DMS 273 (cell line): ENCODE data around the gene AGBL1.

Source experiments
- DNase-seq: peaks from one replicate; lab custom pipeline; 2025; ENCODE audit not compliant: unreplicated experiment; lab: John Stamatoyannopoulos, UW

AGBL1 gene

DNA sequence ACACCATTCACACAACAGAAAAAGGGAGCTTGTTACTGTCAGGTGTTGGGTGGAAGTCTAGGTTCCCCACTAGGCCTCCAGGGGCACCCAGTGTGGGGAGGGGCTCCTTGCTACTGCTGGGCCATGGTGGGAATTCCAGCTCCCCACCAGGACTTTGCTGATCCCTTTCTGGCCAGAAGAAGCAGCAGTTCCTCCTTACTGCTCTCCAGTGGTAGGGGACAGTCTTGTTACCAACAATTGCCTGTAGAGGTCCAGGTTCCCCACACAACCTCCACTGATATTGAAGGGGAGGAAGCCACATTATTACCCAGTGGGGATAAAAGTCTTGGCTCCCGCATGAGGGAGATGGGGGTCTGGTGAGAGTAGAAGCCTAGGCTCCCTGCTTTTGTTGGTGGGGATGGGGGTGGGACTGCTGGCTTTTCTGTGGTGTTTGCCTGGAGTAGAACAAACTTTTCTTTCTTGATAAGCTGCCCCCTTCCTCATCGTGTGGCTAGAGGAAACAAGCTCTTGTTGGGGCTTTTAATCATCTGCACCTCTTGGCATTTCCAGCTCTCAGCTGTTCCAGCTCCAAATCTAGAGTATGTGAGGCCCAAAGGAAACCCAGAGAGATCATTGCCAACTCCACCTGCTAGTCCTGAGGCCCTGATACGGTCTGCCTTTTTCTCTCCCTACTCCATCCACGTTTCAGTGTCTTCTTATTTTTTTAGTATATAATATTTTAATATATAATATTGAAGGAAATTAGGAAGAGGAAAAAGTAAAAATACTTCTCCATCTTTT lies 824.2 kb downstream of the AGBL1 start:
- no peak for DNase-seq

DNA sequence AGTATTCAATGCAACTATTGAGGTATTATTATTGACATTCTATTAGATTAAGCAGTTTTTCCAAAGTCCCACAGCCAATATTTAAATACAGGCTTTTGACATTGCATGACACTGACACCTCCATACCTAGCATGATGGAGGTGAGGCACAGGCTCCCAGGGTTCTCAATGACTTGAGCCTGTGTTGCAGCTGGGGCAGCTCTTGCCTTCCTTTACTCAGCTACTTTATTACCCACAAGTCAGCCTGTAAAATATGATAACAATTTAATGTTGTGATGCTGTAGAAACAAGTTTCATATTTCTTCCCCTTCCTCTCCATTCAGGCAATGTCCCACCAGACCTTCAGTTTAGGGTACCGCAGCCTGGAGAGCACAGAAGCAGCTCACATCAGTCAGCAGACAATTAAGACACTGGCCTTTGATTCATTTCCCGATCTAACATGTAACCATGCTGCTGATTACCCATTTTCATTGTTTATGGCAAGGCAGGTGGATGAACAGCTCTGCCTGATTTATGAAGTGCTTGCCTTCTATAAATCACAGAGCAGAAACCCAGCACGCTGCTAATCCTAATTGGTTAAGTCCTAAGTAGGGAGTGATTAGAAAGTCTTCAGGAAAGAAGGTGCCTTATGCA lies 826.1 kb downstream of the AGBL1 start:
- DNase-seq: no peak

DNA sequence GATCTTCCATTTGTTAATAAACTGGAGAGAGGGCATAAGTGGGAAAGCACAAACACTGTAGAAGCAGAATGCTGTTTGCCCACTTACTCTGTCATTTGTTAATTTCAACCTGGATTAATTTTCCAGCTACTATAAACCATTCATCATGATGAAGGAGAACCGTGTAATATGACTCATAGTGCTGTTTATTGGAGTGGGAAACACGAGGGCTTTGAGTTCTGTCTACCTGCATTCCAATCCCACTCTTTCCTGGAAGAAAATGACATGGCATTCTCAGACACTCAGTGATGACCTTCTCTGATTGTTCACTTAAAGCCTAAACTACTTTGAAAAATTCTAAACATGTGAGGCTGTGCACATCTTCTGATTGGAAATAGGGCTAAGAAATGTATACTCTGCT lies 826.7 kb downstream of the AGBL1 start:
- no peak for DNase-seq

DNA sequence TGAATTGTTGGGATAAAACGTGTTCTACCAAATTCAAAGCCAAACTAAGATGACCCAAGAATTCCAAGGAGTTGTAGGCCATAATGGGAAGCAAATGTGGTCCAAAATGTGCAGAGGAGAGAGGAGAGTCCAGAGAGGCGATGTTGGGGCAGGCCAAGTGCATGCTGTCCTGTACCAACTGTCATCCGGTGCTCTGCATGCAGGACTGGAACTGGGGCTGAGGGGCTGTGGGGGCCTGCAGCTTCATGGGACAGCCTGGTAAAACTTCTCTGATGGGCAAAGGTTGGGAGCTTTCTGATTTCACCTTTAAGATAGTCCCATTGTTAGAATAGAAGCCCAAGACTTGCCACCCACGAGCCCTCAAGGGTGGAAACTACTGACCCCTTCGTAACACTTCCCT lies 831.4 kb downstream of the AGBL1 start:
- DNase-seq: no peak

DNA sequence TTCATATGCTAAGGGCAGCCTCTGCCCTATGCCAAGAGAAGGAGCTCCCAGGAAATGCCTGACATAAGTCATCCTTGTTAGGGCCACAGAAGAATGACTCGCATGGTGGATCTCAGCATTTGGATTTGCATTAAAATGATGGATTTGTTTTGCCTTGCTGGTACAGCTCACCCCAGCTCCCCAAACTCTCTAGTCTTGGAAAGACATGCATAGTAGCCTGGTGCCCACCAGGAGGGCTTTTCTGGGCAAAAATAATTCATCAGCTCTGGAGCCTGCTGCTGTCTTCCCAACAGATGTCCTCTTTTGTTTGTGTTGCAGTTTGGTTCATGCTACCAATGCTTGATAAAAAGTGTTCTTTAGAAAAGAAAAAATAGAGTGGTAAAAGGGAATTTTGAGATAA lies 833.0 kb downstream of the AGBL1 start:
- no peak for DNase-seq

DNA sequence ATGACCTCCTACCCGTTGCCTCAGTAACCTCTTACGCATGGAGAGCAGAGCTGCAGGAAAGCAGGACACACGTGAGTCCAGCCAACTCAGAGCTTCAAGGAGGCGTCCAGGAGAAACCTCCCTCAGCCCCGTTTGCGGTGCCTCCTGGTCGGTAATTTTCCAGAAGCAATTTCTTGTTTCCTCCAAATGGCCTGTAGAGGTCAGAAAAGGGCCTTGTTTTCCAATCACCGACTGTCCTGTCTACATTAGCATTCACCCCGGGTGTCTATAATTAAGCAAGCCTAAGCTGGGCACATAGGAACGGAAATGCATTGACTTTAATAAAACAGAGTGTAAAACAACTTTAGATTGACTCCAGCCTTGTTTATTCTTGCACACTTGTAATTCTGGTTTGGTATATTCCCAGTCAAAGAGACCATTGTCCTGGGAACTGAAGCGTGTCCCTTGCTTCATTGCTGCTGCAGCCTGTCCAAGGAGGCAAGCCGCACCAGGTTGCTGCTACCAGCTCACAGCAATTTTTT lies 836.2 kb downstream of the AGBL1 start:
- peak; percentile 72 for DNase-seq

DNA sequence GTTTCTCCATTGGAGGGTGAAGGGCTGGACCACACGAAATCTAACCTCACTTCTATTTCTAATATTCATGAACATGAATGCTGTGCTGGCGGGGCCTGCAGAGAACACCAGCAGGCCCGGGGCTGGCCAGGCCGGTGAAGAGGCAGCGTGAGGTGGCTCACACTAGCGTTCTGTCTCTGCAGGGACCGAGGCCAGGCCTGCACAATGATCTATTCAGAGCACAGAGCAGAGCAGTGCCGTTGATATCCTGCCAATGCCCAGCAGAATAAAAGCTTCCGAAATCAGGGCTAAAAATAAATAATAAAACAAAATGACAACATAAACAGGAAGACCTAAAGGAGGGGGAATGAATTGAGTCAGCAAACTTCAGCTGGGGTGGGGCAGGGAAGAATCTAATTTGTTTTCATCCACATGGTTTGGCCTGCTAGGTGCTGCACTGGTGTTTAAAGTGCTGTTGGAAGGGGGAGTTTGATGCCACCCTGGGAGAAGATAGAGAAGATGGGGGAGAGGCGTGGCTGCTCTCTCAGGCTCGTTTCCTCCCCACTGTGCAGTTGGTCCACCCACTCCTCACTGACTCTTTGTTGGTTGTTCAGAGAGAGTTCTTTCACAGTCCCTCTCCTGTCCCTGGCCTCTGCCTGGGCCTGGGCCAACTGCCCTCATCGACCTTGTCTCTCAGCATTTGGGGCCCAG lies 837.1 kb downstream of the AGBL1 start:
- no peak for DNase-seq

DNA sequence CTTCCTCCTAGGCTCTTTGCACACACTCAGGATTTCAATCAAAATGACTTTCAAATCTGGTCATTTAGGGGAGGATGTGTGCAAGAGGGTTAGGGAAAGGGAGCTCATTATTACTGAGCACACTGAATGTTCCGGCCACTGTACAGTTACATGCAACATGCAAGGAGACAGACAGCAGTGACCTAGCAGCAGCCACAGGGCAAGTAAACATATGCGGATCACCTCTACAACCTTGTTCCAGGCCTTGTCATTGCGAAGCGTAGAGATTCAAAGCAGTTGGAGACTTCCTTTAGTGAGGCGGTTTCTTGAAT lies 837.6 kb downstream of the AGBL1 start:
- DNase-seq: no peak

DNA sequence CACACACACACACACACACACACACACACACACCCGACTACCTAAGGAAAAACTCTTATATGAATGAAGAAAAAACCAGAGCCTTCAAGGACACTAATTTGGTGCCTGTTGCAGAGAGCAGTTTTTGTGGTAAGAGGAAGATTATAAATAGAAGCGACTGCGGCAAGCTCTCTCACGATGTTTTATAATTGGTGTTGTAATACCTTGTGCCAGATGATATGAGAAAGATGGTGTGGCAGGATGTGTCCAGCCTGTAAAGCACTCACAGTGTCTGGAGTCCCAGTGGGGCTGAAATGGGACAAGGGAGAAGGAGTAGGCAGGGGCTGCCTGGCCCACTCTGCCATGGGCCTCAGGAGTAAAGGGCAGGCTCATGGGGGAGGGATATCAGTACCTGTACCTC lies 839.9 kb downstream of the AGBL1 start:
- DNase-seq: no peak

DNA sequence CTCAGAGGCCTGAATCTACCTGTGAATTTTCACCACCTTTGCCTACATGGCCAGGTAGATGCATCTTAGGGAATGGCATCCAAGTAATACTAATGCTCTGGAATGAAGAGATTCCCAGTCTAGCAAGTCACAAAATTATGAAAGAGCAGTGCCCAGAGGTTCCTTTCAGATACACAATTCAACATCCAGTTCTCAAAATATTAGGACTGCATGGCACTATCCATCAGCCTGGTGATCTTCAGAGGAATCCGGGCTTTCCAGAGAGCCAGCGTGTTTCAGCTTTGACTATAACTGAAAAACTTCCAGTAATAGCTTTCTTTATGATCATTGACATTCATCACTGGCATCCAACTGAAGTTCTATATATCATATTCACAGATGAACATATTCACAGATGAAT lies 849.8 kb downstream of the AGBL1 start:
- no peak for DNase-seq

DNA sequence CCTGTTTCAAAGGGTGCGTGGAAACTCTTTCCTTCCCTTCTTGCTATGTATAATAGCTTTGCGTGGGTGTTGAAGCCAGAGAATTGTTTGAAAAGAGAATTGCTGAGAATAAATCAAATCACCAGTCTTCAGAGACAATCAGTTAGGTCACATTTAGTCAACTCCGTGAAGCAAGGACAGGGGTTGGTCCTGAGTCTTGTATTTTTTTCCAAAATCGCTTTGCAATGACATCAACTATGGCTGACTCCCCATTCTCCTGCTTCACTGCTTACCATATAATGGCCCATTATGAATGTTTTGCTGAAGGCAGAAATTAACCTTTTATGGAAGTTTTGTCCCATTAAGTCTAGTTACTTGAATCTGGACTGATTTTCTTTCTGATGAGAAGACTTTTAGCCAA lies 852.8 kb downstream of the AGBL1 start:
- DNase-seq: no peak

DNA sequence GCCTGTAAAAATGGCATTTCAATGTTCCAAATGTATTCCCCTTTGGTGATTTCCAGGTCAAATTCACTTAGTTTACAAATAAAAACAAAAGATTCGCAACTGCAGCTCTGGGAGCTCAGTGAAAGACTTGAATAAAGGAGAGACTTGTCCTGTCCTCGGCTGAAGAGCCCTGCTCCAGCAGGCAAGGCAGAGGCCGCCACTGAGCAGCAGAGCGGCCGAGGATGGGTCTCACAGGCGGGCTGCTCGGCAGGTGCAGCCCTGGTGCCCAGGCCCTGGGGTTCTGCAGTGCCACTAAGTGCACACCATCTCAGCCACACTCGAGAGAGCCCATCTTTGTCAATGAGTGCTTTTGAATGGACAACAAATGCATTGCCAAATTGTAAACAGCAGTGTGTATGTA lies 856.2 kb downstream of the AGBL1 start:
- no peak for DNase-seq

DNA sequence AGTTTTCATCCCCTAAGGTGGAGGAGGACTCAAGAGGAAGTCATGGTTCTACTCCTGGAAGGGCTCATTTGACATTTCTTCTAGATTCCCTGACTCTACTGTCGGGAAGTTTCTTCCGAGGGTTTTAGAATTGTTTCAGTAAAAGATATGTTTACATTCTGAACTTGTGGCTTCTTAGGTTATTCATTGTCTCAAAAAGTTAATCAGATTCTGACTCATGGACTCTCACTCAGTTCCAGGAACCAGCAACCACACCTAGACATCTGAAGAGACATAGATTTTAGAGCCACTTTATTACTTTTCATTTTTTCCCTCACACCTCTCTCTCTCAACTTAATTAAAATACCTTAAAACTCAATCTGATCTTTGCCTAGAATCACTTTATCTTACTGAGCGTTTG lies 862.6 kb downstream of the AGBL1 start:
- no peak for DNase-seq

DNA sequence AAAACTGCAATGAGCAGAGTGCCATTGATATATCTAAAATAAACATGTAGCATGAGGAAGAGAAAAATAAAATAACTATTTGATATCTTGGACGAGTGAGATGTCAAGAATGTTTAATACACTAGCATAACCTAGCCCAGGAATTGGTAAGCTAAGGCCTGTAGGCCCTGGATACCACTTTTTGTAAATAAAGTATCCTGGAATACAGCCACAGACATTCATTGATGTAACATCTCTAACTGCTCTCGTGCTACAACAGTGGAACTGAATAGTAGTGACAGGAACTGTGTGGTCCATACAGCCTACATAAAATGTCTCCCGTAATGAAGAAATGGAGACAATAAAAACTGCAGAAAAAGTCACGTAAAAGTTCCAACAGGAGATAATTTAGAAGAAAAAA lies 869.0 kb downstream of the AGBL1 start:
- DNase-seq: no peak

DNA sequence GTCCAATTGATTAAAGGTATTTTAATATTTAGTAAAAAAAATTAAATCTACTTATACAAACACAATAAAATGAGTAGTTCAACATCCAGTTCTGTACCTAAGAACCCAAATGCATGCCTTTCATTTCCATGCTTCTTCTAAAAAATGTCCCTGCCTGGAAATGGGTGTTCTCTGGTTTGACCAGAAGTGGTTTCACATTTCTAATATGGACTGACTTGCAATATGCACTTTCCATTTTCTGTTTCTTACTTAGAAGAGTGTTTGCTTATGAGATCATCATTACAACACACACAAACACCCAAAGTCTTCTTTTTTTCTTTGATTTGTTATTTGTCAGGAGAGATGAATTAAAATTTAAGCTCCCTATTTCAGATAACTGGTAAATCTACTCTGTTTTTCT lies 879.6 kb downstream of the AGBL1 start:
- DNase-seq: no peak

DNA sequence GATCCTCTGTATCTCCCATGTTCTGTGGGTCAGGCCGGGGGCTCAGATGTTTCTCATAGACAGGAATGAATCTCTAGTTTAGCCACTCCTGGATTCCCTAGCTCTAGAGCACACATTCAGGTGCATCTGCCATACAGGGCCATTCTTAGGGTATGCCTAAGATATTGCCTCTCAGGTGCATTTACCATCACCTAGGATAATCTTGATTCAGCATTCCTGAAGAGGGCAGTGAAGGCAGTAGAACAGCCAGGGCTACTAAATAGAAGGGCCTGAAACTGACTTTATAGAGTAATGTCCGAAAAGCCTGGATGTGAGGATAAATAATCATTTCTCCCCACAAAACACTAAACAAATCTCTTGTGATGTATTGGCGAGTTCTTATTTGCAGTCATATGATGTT lies 882.0 kb downstream of the AGBL1 start:
- no peak for DNase-seq

DNA sequence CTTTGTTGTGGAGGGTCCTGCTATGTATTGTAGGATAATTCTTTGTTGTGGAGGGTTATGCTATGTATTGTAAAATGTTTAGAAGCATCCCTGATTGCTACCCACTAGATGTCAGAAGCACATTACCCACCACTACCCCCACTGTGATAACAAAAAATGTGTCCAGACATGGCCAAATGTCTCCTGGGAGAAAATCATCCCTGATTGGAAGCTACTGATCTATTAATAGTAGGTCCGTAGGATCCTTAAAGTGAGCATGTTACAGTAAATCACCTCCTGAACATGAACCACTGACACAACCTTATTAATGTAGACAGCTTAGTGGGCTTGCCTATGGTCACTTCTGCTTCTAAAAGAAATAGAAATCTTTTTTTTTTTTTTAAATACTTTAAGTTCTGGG lies 884.6 kb downstream of the AGBL1 start:
- DNase-seq: peak; percentile 1

DNA sequence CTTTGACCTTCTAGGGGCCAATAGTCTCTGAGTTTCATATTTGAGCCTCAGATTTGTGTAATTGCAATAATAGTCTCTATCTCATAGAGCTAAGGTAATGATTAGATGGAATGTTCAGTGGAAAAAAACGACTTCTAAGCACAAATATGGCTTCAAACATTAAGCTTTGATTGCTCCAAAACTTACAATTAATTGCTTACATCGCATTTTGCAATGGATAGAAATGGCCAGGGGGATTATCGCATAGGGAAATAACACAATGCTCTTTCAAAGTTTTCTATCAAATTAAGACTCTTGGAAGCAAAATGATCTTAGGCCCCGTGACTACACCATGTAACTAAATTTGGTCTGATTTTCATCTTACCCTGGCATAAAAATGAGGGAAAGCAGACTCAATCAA lies 888.6 kb downstream of the AGBL1 start:
- no peak for DNase-seq

DNA sequence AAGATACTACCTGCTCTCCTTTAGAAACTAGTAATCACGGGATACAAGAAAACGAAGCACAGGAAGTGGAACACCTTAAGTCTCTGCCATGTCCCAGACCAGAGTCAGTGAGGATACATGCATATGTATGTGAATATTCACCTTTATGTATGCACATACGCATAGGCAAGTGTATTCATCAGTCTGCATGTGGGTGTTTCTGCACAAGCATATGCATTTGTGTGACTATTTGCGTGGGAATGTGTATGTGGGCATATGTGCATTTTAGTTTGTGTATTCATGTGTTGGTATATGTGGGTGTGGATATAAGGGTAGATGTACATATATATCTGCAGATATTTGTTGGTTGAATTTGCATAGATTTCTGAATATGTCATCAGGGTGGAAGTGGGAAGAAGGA lies 889.7 kb downstream of the AGBL1 start:
- no peak for DNase-seq

DNA sequence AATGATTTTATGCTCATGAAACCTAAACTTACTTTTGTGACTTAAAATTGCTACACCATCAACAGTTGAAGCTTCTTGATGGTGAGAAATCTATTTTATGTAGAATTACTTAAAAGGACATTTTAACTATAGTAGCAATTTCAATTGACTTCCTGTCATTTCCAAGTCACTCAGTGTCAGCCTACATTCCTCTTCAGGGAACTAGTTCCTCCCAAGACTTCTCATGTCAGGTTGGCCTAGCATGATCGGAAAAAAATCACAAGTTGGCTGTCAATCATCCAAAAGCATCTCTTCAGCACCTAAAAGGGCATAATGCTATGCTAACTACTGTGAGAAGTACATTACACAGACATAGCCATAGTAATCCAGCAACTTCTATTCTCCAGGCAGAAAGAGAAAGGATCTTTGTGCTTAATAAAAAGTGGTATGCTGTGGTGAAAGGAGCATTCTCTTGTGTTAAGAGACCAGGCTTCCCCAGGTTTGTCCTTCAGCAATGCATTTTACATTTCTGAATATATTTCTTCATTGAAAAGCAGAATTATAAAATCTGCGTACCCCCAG lies 893.7 kb downstream of the AGBL1 start:
- DNase-seq: no peak

DNA sequence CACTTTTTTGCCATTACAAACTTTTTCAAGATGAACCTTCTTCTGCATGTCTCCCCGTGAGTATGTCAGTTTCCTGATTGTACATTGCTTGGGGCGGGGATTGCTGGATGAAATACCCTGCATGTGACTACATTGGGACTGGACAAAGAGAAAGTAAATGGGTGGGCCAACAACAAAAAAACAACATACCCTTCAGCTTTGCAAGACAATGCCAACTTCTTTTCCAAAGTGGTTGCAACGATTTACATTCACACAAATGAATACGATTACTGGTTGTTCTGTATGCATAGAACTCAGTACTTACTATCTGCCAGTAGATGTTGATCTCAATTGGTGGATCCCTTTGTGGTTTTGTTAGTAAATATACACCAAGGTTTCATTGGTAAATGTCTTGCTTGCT lies 908.4 kb downstream of the AGBL1 start:
- no peak for DNase-seq

DNA sequence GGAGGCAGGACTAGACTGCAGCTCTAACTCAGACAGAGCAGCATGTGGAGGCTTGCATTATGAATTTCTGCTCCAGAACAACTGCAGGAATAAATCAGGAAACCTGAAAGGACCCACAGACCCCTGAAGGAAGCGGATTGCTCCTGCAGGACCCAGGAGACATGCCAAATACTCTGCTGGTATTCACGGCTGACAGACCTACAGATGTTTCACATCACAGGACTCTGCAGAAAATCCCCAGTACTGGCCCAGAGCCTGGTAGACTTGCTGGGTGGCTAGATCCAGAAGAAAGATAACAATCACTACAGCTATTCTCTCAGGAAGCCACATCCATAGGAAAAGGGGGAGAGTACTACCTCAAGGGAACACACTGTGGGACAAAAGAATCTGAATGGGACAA lies 942.1 kb downstream of the AGBL1 start:
- peak; percentile 47 for DNase-seq
